GM12892 (cell line): ENCODE results near the gene XYLT1.

Experiments
- POLR2A ChIP-seq: IDR thresholded peaks from 2 replicates; pipeline ENCODE4 v1.6.1; 2011; ENCODE audit warnings: low read depth, low read length, control low read depth
- POLR2AphosphoS5 ChIP-seq: IDR thresholded peaks from 2 replicates; pipeline ENCODE4 v1.6.1; 2011; ENCODE audit warnings: low read depth, low read length, control low read depth
- TAF1 ChIP-seq: IDR thresholded peaks from 2 replicates; pipeline ENCODE4 v1.6.1; 2011; ENCODE audit warnings: low read depth, mild to moderate bottlenecking, control low read depth, low read length, borderline replicate concordance

DNA sequence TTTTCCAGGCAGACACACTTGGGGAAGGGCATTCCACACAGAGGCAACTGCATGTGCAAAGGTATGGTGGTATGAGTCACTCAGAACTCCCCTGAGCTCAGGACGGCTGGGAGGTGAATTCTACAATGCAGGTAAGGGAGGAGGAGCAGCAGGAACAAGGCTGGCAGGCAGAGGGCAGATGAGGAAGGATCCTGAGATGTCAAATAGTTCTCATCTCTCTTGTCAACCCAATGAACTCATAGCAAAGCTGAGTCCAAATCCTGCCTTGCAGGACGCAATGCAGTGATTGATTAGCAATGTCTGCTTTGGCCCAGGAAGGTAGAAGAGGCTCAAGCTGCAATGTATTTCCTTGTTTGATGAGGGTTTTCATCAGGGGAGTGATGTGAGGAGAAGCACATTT is 243.5 kb downstream of the XYLT1 start:
- TF ChIP-seq TAF1 (no peak), POLR2AphosphoS5 (no peak), POLR2A (no peak)
